Measurements from ENCODE around the gene NSUN3. TPM values are rescaled to one million over a fixed set of nuclear protein-coding genes. Genes with fewer than 3 reads are reported as not detected.

NSUN3 gene
- total RNA-seq, 1 donor from 2014 or later: 10.7 TPM

GRCh38 chr3:94115482-94115881 lies 52.6 kb downstream of the NSUN3 start:
- H3K4me1 Mint-ChIP-seq (ENCODE audit: unreplicated experiment): peaks cover 19% of the 10 kb centered on the region
- no peak overlapping the region for H3K4me3 Mint-ChIP-seq
- no peaks in the 10 kb centered on the region for H3K27me3 Mint-ChIP-seq
- H3K9me3 Mint-ChIP-seq: no peaks in the 10 kb centered on the region
- DNase-seq (ENCODE audit: extremely low spot score, unreplicated experiment): no peak
- TF ChIP-seq CTCF (conservative IDR thresholded peaks at IDR 0.05): peak; percentile 65
- H3K27ac Mint-ChIP-seq: no peak overlapping the region
- peaks cover 19% of the 10 kb centered on the region for H3K36me3 Mint-ChIP-seq

GRCh38 chr3:94117729-94118128 lies 54.9 kb downstream of the NSUN3 start:
- Mint-ChIP-seq H3K36me3 (peaks cover 14% of the 10 kb centered on the region), H3K4me1 (ENCODE audit: unreplicated experiment) (peaks cover 19% of the 10 kb centered on the region), H3K27ac (no peak overlapping the region), H3K9me3 (no peaks in the 10 kb centered on the region), H3K27me3 (no peaks in the 10 kb centered on the region), H3K4me3 (no peak overlapping the region)
- no peak for DNase-seq (ENCODE audit: extremely low spot score, unreplicated experiment)
- TF ChIP-seq CTCF (conservative IDR thresholded peaks at IDR 0.05): no peak

- Mint-ChIP-seq H3K27me3 (no peaks in the 10 kb centered on the region), H3K4me3 (no peak overlapping the region), H3K9me3 (no peaks in the 10 kb centered on the region), H3K27ac (no peak overlapping the region), H3K36me3 (peaks cover 14% of the 10 kb centered on the region), H3K4me1 (ENCODE audit: unreplicated experiment) (peaks cover 19% of the 10 kb centered on the region)
- TF ChIP-seq CTCF (conservative IDR thresholded peaks at IDR 0.05): no peak
- no peak for DNase-seq (ENCODE audit: extremely low spot score, unreplicated experiment)
Observed at GRCh38 chr3:94118390-94118789, 55.5 kb downstream of the NSUN3 start.

GRCh38 chr3:94121161-94121560 lies 58.3 kb downstream of the NSUN3 start:
- DNase-seq (ENCODE audit: extremely low spot score, unreplicated experiment): no peak
- no peak overlapping the region for H3K4me3 Mint-ChIP-seq
- H3K27me3 Mint-ChIP-seq: no peaks in the 10 kb centered on the region
- H3K27ac Mint-ChIP-seq: no peak overlapping the region
- no peaks in the 10 kb centered on the region for H3K9me3 Mint-ChIP-seq
- TF ChIP-seq CTCF (conservative IDR thresholded peaks at IDR 0.05): no peak
- peaks cover 31% of the 10 kb centered on the region for H3K36me3 Mint-ChIP-seq
- peaks cover 8% of the 10 kb centered on the region for H3K4me1 Mint-ChIP-seq (ENCODE audit: unreplicated experiment)

GRCh38 chr3:94127115-94127514 lies 64.3 kb downstream of the NSUN3 start:
- Mint-ChIP-seq H3K27ac (no peak overlapping the region), H3K27me3 (no peaks in the 10 kb centered on the region), H3K4me1 (ENCODE audit: unreplicated experiment) (peaks cover 9% of the 10 kb centered on the region), H3K9me3 (no peaks in the 10 kb centered on the region), H3K36me3 (peaks cover 31% of the 10 kb centered on the region), H3K4me3 (no peak overlapping the region)
- no peak for TF ChIP-seq CTCF (conservative IDR thresholded peaks at IDR 0.05)
- no peak for DNase-seq (ENCODE audit: extremely low spot score, unreplicated experiment)

- H3K4me1 Mint-ChIP-seq (ENCODE audit: unreplicated experiment): peaks cover 9% of the 10 kb centered on the region
- peaks cover 11% of the 10 kb centered on the region for H3K36me3 Mint-ChIP-seq
- TF ChIP-seq CTCF (conservative IDR thresholded peaks at IDR 0.05): no peak
- H3K4me3 Mint-ChIP-seq: no peak overlapping the region
- no peaks in the 10 kb centered on the region for H3K27me3 Mint-ChIP-seq
- H3K27ac Mint-ChIP-seq: no peak overlapping the region
- H3K9me3 Mint-ChIP-seq: no peaks in the 10 kb centered on the region
- no peak for DNase-seq (ENCODE audit: extremely low spot score, unreplicated experiment)
Observed at GRCh38 chr3:94130690-94131089, 67.8 kb downstream of the NSUN3 start.
